GM10248 (cell line): ENCODE data around the gene IGF1.
"Not testable (repeated sequence)": the region's sequence is repeated elsewhere in the genome, so short reads cannot be mapped to it uniquely, and the experiment has no call there.

Experiments
- CTCF ChIA-PET: fragments of 300-600 bp; sonication (Branson Sonifier 250); formaldehyde crosslinking; extraction: SDS; loops from one replicate; lab custom pipeline; 2021; ENCODE audit warnings: antibody characterized with exemption; lab: Yijun Ruan, JAX
- POLR2A ChIA-PET: fragments of 350-650 bp; sonication (Branson Sonifier 250); formaldehyde crosslinking; extraction: SDS; loops from one replicate; lab custom pipeline; 2020; ENCODE audit warnings: antibody characterized with exemption; lab: Yijun Ruan, JAX
- DNase-seq: peaks from one replicate; pipeline ENCODE4 v3.0.0; 2012; ENCODE audit errors: extremely low spot score
- CTCF ChIP-seq: IDR thresholded peaks from 2 replicates; pipeline ENCODE4 v1.5.1; 2012; ENCODE audit warnings: mild to moderate bottlenecking, low read depth; ENCODE audit errors: extremely low read depth, missing control alignments, control extremely low read depth

IGF1 gene

GRCh38 chr12:102364709-102365108 is 115.7 kb downstream of the IGF1 start:
- TF ChIP-seq CTCF: no peak
- DNase-seq: no peak
- POLR2A ChIA-PET: no interaction called here
- CTCF ChIA-PET: interaction anchor here (1.0 kb wide), 1 partner anchor 12 kb away, joined by 3 read pairs; no protein-coding TSS in a partner anchor

GRCh38 chr12:102356690-102357089 is 123.7 kb downstream of the IGF1 start:
- no peak for TF ChIP-seq CTCF
- ChIA-PET CTCF (no interaction called here), POLR2A (no interaction called here)
- DNase-seq: no peak

- DNase-seq, POLR2A ChIA-PET, CTCF ChIA-PET: not testable (repeated sequence)
Measured at GRCh38 chr12:102354281-102354680, 126.1 kb downstream of the IGF1 start.

- CTCF ChIA-PET: interaction anchor here (0.9 to 1.6 kb wide), 3 partner anchors 9 to 16 kb away, joined by 3 to 4 read pairs (median 3); no protein-coding TSS in a partner anchor
- no peak for DNase-seq
- no peak for TF ChIP-seq CTCF
- POLR2A ChIA-PET: no interaction called here
Measured at GRCh38 chr12:102351322-102351721, 129.0 kb downstream of the IGF1 start.

- no peak for TF ChIP-seq CTCF
- POLR2A ChIA-PET: no interaction called here
- CTCF ChIA-PET: interaction anchor here (1.6 kb wide), 1 partner anchor 11 kb away, joined by 3 read pairs; no protein-coding TSS in a partner anchor
- DNase-seq: no peak
Measured at GRCh38 chr12:102350070-102350469, 130.3 kb downstream of the IGF1 start.

GRCh38 chr12:102349079-102349478 is 131.3 kb downstream of the IGF1 start:
- POLR2A ChIA-PET: no interaction called here
- no peak for TF ChIP-seq CTCF
- DNase-seq: no peak
- CTCF ChIA-PET: interaction anchor here (1.0 kb wide), 1 partner anchor 19 kb away, joined by 3 read pairs; no protein-coding TSS in a partner anchor

GRCh38 chr12:102347811-102348210 is 132.6 kb downstream of the IGF1 start:
- no peak for DNase-seq
- POLR2A ChIA-PET: no interaction called here
- TF ChIP-seq CTCF: no peak
- CTCF ChIA-PET: interaction anchor here (0.6 to 1.2 kb wide), 2 partner anchors 53 to 92 kb away, joined by 3 read pairs; no protein-coding TSS in a partner anchor
